ENCODE data around the gene MYLK2.

Gene MYLK2

DNA sequence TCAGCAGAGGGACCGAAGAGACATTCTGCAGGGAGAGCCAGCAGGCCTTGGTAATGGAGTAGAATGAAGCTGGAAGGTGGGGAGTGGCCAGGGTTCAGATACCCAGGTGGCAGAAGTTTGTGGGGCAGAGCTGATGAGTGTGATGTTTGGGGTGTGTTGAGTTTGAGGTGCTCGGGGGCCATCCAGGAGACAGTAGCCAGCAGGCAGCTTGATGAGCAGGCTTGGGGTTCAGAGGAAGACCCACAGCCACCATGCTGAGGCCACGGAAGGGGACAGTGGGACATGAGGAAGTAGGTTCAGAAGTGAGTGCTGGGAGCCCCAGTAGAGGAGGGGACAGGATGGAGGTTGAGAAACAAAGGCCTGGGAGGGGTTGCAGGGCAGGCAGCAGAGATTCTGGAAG, 37.4 kb downstream of the MYLK2 start:
- DNase-seq (ENCODE audit: low read depth), result no peak

DNA sequence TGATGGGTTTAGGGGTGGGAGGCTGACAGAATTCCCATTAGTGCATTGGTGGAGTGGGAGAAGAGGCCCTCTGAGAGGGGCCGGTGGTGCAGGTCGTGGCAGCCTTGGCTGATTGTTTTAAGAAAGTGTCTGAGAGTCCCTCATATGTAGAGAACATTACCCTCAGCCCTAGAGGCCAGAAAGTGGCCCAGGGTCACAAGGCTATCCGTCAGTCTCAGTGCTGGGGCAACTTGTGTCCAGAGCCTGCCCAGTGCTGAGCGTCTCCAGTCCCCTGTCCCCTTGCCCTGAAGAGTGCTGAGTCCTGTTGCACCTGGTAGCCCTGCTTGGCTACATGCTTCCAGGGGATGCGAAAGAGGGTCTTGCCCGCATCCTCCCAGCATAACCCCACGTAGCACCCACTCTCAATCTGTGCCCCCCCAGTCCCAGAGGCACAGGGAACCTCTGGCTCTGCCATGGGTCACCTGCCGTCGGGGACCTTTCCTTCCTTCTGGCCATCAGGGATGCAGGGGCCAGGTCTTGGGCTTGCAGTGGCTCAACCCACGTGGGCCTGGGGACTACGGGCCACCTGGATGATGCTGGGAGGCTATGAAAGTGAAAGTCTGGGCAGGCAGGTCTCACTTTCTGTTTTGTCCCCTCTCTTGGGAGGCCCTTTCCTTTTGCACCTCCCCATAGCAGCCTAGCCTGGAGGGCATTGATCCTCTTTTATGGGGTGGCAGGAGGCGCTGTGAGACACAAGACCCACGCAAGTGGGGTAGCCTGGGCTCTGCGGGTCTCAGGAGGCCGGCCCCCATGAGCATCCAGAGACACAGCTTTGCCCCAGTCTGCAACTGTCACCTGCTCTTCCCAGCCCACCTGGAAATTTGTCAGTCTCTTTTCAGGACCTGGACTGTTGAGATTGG, 39.0 kb downstream of the MYLK2 start:
- DNase-seq (ENCODE audit: low read depth), result no peak

DNA sequence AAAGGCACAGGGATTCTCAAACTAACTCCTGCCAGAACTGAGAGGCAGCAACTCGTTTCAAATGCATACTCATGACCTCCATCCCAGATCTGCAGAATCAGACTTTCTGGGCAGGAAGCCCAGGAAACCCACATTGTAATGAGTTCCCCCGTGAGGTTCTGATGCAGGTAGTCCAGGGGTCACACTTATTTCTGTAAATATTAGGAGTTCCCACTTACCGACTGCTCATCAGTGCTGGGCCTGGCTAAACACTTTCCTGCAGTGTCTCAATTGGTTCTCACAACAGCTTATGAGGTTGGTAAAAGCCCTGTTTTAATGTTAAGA, 39.6 kb downstream of the MYLK2 start:
- DNase-seq (ENCODE audit: low read depth), result no peak

DNA sequence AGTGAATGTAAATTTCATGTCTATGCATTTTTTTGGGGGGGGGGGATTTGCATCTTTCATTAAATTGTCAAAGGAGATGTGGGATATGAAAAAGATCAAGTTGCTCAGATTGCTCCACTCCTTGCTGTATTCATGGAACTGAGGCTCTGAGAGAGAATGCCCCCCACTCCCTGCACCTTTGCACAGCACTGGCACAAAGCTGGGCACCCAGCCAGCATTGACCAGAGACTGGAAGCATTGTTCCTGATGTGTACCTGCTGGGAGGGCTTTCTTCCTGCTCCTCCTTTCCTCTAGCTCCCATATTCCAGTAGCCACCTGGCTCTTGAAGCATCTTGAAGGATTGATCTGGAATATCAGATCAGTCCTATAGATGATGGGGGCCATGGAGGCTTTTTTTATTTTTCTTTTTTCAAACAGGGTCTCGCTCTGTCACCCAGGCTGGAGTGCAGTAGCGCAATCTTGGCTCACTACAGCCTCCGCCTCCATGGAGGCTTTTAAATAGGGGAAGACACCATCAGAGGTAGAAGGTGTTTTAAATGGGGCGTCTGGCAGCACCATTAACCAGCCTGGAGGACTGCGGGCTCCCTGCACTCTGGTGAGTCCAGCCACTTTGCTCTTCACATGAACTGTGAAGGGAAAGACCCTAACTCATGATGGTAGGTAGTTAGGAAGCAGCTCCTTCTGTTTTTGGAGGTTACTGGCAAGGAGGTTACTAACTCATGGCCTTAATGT, 40.3 kb downstream of the MYLK2 start:
- no peak for DNase-seq (ENCODE audit: low read depth)

DNA sequence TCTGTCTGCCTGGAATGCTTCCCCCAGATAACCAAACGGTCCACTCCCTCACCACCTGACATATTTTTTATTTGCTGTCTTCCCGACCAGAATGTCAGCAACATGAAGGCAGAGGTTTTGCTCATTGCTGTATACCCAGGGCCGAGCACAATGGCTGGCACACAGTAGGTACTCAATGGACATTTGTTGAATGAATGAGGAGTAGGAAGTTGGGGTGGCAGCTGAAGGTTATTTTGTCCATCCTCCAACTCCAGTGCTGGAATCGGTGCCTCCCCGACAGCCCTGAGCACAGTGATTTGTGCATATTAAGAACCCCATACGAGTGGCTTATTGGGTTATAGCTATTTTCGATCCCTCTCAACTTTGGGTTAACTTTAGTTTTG, 40.8 kb downstream of the MYLK2 start:
- DNase-seq (ENCODE audit: low read depth), result no peak

DNA sequence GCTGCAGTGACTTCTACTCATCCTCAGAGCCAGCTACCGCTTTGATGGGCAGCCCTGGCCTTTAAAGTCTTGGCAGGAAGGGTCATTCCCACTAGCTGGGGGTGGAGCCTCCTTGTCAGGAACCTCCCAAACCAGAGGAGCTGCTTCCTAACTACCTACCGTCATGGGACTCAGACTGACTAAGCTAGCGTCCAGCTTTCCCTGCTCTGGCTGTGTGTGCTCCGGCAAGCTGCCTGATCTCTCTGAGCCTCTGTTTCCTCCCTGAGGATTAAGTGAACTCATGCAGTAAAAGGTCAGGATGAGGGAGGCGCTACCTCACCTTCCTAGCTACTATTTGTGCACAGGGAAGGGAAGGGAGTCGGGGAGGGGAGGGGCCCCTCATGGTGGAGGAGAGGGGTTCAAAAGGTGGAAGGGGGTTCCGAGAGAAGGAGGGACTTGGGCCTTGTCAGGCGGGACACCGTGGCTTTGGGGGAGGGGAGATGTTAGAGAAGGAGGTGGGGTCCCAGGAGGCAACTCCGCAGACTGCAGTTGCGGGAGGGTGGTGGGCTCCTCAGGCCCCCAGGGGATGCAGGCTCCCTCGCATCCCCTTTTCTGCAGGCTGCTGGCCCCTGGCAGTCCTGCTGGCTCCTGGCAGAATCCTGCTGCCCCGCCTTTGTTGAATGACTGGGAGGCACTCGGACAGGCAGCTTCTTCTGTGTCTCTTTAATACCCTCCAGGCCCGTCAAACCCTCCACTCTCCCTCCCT, 41.4 kb downstream of the MYLK2 start:
- DNase-seq (ENCODE audit: low read depth), result peak; percentile 26

DNA sequence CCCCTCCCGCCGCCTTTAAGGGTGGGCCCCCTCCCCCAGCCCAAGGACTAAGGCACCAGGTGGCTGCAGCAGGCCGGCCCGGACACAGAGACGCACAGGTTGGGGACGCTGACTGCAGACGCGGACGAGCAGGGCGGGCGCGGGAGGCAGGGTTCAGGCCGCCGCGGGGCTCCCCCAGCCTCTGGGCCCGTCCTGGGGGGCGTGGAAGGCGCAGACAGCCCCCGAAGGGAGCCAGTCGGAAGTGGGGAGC, 41.9 kb downstream of the MYLK2 start:
- DNase-seq (ENCODE audit: low read depth), result no peak

DNA sequence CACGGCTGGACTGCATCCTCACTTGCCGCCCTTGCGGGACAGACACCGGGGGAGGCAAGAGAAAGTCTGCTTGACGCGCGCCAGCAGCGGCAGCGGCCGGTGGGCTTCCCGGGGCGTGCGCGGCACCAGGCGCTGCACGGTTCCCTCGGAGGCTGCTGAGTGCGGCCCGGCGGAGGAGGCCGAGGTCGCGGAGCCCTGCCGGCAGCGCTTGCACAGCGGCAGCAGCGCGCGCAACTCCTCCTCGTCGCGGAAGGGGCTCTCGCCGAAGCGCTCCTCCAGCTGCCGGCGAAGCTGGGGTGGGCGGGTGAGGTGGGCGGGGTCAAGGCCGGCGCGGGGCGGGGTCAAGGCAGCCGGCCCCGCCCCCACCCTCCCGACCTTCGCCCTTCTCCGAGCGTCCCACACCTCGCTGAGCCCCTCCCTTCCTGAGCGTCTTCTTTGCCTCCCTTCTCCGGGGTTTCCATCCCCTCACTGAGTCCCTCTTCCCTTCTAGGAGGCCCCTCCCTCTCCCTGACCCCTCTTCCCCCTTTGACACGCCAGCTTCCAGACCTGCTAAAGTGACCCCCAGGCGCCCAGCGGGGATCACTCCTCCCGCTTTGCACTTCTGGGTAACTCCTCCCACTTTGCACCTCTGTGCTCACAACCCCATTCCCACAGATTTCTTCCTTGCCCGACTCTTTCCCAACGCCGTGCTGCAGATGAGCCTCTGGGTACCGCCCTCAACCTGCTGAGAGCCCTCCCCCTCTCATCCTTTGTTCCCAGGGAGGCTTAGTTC, 42.4 kb downstream of the MYLK2 start:
- peak; percentile 54 for DNase-seq (ENCODE audit: low read depth)

DNA sequence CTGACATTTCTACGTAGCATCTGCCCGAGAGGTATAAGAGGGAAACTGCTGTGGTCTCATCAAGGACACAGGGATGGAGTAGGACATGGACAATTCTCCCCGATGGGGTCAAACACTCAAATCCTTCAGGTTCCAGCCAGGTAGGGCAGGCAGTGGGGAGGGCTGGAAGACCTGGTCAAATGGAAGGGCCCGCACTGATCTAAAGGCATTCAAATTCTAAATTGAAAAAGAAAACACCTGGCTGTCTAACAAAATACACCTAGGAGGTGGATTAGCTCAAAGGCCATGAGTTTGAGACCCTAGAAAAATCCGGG, 43.0 kb downstream of the MYLK2 start:
- no peak for DNase-seq (ENCODE audit: low read depth)

DNA sequence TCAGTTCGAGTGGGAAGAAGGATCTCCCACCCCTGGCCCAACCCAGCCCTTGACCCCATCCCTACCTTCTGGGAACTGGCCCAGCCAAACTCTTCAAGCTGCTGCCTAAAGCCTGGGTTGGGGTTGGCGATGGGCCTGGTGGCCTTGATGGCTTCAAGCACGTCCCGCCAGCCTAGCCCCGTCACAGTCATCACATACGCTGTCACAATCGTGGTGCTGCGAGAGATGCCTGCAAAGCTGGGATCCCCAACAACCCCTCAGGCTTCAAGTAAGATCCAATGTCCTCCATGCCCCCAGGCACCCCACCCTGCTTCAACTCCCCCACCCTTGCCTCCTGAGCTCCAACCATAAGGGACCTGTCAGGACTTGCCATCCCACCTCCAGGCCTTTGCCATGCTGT, 43.4 kb downstream of the MYLK2 start:
- DNase-seq (ENCODE audit: low read depth), result no peak

DNA sequence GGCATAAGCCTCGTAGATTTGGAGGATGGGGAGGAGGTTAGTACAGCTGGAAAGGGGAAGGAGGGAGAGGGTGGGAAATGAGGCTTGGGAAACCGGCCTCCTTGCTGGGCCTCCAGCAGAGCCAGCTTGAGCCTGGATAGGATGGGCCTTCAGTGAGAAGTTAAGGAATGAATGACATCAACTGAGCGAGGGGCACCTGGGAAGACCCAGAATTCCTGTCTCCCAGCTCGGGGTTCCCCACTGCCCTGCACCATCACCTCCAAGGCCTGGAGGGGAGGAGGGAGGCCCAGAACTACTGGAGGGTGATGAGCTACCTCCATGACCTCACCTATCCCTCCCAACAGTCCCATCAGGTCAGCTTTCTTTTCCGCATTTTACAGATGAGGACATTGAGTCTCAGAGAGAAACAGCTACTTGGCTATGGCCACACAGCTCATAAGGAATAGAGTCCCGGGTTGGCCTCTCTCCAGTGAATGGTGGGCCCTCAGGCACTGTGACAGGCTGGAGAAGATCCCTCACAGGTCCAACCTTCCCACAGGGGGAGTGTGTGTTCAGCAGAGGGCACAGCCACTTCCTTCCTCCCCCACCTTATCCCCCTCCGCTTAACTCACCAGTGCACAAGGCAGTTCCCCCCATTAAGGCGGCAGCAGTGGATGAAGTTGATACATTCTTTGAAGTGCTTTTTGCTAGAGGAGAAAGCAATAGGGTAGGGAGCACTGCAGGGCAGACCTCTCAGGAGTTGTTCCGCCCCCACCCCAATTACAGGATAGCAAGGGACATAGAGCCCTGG, 44.3 kb downstream of the MYLK2 start:
- DNase-seq (ENCODE audit: low read depth), result no peak

DNA sequence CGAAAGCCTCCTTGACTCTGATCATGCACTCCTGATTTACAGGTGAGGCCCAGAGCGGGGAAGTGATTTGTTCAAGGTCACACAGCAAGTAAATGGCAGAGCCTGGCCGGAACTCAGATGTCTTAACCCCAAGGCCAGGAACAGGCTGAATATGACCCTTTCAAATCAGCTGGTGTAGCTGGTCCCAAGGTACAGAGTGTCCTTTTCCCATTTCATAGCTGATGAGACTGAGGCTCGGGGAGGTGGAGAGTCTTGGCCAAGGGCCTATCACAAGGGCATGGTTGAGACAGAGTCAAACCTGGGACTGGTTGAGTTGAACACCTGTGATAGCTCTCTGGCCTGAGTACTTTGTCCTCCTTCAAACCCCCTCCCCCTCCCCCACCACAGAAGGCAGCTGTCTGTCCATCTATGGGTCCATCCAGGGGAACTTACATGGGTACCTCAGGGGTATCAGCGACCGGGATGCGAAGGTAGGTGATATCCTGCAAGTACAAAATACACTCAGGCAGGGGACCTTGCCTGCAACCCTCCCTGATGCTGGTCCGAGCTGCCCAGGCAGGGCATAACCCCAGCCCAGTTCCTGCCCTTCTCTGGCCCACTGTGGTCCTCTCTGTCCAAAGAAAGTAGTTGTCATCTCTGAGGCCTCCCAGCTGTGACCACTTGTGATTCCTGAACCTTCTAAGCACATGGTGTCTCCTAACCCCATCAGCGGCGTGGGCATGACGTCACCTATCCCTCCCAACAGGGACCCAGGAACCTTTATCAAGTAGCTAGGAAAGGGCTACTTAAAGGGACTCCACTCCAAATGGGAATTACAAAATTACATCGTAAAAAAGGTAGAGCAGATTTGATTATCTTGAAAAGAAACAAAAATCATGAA, 45.6 kb downstream of the MYLK2 start:
- no peak for DNase-seq (ENCODE audit: low read depth)

DNA sequence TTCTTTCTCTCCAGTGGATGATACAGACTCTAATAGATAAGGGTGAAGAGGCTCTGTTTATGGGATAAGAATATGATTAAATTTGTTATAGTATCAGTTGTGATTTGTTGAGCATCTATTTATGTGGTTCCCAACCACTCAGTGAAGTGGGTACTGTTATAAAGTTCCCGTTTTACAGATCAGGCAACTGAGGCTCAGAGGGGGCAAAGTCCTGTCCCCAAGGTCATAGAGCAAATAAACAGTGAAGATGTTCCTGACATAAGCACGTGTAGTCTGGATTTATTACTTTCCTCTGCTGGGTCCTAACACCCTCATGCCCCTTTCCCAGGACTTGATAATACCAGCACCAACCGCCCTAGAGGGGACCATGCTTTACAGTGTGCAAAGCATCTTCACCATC, 47.1 kb downstream of the MYLK2 start:
- no peak for DNase-seq (ENCODE audit: low read depth)

DNA sequence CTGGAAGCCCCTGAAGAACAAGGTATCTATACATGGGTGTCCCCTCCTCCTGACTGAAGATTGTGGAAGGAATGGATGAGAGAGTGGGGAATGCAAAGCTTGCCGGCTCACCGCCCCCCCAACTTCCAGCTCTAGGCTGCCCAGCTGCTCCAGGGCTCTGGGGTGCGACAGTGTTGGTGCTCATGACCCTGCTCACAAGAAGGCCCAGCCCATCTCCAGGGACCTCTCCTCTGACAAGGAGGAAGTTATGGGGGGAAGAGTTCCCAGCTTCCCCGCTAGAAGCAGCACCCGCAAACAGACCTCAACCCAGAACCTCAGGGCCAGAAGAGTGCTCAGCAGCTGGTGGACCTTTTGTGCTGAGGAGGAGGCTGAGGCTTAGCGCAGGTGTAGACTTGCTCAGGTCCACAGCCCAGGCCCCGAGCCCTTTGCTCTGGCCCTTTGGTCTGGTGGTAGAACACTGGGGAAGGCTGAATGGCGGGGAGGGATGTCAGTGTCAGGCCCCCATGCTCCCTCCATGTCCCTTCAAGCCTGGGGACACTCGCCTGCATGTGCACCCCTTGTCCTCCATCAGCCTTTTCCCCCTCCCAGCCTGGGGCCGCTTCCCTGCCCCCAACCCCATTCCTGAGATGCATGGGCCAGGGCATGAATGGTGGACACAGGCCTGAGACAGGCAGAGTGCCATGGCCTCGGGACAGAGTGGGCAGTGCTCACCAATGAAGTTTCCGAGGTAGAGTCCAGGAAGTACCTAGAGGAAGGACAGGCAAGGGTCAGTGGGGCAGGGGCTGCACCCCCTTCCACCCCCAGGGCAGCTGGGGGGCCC, 49.9 kb downstream of the MYLK2 start:
- no peak for DNase-seq (ENCODE audit: low read depth)

DNA sequence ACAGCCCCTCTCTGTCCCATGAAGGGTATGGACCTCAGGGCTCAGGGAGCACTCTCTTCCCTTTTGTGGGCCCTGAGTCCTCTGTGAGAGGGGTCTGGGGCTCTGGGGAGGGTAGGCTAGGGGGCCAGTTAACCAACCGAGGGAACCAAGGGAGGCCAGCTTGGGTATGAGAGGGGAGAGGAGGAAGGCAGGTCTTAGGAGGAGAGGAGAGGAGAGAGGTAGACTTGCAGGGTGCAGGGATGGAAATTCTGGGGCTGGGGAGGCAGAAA, 50.5 kb downstream of the MYLK2 start:
- DNase-seq (ENCODE audit: low read depth), result no peak

DNA sequence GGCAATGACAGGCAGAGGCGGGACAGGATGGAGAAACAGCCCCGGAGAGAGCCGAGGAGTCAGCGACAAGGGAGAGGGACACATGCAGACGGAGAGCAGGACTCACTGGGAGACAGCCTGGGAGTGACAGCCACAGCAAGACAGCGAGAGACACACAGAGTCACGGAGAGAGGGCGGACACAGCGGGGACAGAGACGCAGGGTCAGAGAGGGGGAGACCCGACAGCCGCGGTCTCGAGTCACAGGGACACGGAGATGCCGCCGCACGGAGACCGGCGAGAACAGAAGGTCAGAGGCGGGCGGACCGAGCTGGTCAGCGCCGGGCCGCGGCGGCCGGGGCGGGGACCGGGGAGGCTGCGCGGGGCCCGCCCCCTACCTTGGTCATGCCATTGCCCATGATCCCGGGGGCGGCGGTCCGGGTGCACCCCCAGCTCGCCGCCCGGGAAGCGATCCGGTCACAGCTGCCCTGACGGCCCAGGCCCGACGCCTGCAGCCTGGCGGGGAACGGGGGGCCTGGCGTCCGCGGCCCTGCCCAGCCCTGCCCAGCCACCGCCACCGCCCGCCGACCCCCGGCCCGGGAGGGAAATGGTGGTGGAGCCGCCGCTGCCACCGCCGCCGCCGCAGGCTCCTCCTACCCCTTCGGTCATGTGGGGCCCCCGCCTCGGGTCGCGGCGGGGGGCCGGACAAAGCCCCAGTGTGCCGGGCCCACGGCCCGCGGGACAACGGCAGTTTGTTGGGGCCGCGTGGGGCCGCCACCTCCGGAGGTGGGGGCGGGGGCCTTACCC, 51.0 kb downstream of the MYLK2 start, which contains the start of the genes DUSP15 and TTLL9:
Gene DUSP15, minus strand, starts transcription at position 586 of the 784 bp plus-strand sequence. Its CDS starts 190 bp downstream, at position 396.
Gene TTLL9, plus strand, starts transcription at position 693 of the 784 bp plus-strand sequence. CDS start 493 bp downstream, outside the sequence.
- DNase-seq (ENCODE audit: low read depth), result no peak

DNA sequence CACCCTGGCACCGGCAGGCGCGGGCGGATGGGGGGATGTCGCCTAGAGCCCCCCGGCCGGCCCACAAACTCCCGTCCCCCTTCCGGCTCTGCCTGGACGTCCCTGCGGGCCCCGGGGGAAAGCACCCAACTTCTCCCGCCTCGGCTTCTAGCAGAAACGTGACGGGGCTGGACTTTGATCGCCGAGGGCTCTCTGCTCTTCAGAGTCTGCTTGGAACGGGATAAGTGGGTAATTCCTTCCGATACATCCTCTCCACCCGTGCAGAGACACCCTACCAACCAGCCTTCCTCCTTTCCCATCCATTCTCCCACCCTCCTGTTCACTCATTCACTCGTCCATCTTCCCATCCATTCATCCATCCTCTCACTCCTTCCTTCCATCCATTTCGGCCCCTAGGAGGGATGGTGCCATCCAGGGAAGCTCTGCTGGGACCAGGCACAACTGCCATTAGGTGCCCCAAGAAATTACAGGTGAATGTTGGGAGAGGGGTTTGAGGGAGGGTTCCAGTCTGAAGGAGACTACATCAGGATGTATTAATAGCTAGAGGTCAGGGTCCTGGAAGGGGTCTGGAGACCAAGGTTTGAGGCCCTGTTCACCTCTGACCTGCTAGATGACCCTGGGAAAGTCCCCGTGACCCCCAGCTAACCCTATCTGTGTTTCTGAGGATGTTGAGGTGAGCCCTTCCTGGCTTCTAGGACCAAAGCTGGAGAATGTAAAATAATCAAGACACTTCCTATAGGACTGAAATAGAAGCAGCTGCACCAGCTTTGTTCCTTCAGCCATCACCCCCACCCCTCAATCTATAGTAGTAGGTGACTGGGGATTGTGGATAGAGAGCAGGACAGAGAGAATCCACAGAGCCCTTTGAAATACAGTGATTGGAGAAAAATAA, 51.8 kb downstream of the MYLK2 start:
- no peak for DNase-seq (ENCODE audit: low read depth)

DNA sequence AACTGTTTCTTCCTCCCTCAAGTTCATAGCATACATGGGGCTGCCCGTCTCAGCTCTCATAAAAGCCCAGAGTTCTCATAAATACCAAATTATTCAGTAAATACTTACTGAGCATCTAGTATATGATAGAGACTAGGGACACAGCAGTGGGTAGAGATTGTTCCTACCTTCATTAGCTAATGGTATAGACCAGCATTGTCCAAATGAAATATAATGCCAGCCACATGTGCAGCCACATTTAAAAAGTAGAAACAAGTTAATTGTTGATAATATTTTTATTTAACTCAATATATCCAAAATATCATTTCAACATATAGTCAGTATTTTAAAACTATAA, 52.4 kb downstream of the MYLK2 start:
- DNase-seq (ENCODE audit: low read depth), result no peak

All from iris pigment epithelial cell (primary cell).